HEK293 (cell line): ENCODE results near the gene KLF13.

Experiments
- CTCF ChIA-PET: fragments of 350-600 bp; formaldehyde crosslinking; extraction: SDS; loops from one replicate; lab custom pipeline; 2021; ENCODE audit warnings: antibody characterized with exemption; lab: Yijun Ruan, JAX
- POLR2A ChIA-PET: fragments of 300-600 bp; formaldehyde crosslinking; extraction: SDS; loops from one replicate; lab custom pipeline; 2020; ENCODE audit warnings: antibody characterized with exemption, inconsistent platforms; lab: Yijun Ruan, JAX
- H3K27ac ChIP-seq: fragments of 200-500 bp; sonication (Bioruptor generic); 2 replicates; pipeline ENCODE4 v1.5.1; 2014; ENCODE audit warnings: low read depth, low read length, control low read depth, inconsistent platforms; ENCODE audit errors: extremely low read depth
- H3K36me3 ChIP-seq, 2 experiments: fragments of 200-500 bp in 1 of 2; sonication (Bioruptor generic) in 1 of 2; 1 replicate in 1 of 2; 2 replicates in 1 of 2; pipeline ENCODE4 v1.5.1; 2014 to 2017; ENCODE audit warnings: inconsistent platforms in 2 of 2, low read length in 2 of 2; ENCODE audit not compliant: control insufficient read depth in 2 of 2, insufficient read depth in 1 of 2
- H3K4me1 ChIP-seq: fragments of 200-500 bp; sonication (Bioruptor generic); 2 replicates; pipeline ENCODE4 v1.5.1; 2014; ENCODE audit warnings: mild to moderate bottlenecking, low read length, inconsistent platforms; ENCODE audit not compliant: control insufficient read depth, insufficient read depth
- H3K4me3 ChIP-seq: 2 replicates; pipeline ENCODE4 v1.5.1; 2011; ENCODE audit warnings: low read depth, mild to moderate bottlenecking, control low read depth, low read length, moderate library complexity
- H3K9me3 ChIP-seq: fragments of 200-500 bp; sonication (Bioruptor generic); 2 replicates; pipeline ENCODE4 v1.5.1; 2014; ENCODE audit warnings: low read depth, low read length, inconsistent platforms; ENCODE audit not compliant: control insufficient read depth, insufficient read depth
- FEZF1 ChIP-seq: fragments of 450-650 bp; formaldehyde crosslinking; IDR thresholded peaks from 2 replicates; pipeline ENCODE4 v1.5.1; 2016; ENCODE audit warnings: missing biosample characterization, missing genetic modification characterization
- KLF9 ChIP-seq: fragments of 450-650 bp; formaldehyde crosslinking; IDR thresholded peaks from 2 replicates; pipeline ENCODE4 v1.5.1; 2016; ENCODE audit warnings: missing biosample characterization, missing genetic modification characterization, low read depth
- SCRT1 ChIP-seq: fragments of 450-650 bp; formaldehyde crosslinking; IDR thresholded peaks from 2 replicates; pipeline ENCODE4 v1.5.1; 2016; ENCODE audit warnings: missing biosample characterization, missing genetic modification characterization, borderline replicate concordance
- SETDB1 ChIP-seq: IDR thresholded peaks from one replicate; pipeline ENCODE4 v1.6.1; 2017; ENCODE audit warnings: mild to moderate bottlenecking, low read length, moderate library complexity, mixed read lengths; ENCODE audit not compliant: insufficient read length
- ZBTB17 ChIP-seq: fragments of 450-650 bp; formaldehyde crosslinking; IDR thresholded peaks from 2 replicates; pipeline ENCODE4 v1.5.1; 2016; ENCODE audit warnings: missing biosample characterization, missing genetic modification characterization
- ZNF114 ChIP-seq: fragments of 450-650 bp; formaldehyde crosslinking; IDR thresholded peaks from 2 replicates; pipeline ENCODE4 v1.5.0; 2017; ENCODE audit warnings: missing biosample characterization, missing genetic modification characterization
- ZNF184 ChIP-seq: fragments of 450-650 bp; IDR thresholded peaks from 2 replicates; pipeline ENCODE4 v1.5.1; 2018; ENCODE audit warnings: missing biosample characterization, mild to moderate bottlenecking, missing genetic modification characterization
- ZNF2 ChIP-seq: fragments of 450-650 bp; formaldehyde crosslinking; IDR thresholded peaks from 2 replicates; pipeline ENCODE4 v1.5.1; 2016; ENCODE audit warnings: missing biosample characterization, missing genetic modification characterization
- ZNF211 ChIP-seq: fragments of 450-650 bp; formaldehyde crosslinking; IDR thresholded peaks from 2 replicates; pipeline ENCODE4 v1.5.1; 2016; ENCODE audit warnings: low read depth, missing biosample characterization, missing genetic modification characterization
- ZNF248 ChIP-seq: fragments of 450-650 bp; formaldehyde crosslinking; IDR thresholded peaks from 2 replicates; pipeline ENCODE4 v1.5.1; 2017; ENCODE audit warnings: missing biosample characterization, missing genetic modification characterization
- ZNF266 ChIP-seq: fragments of 450-650 bp; formaldehyde crosslinking; IDR thresholded peaks from 2 replicates; pipeline ENCODE4 v1.5.1; 2016; ENCODE audit warnings: missing biosample characterization, missing genetic modification characterization, low read depth
- ZNF341 ChIP-seq: fragments of 450-650 bp; formaldehyde crosslinking; IDR thresholded peaks from 2 replicates; pipeline ENCODE4; 2016; ENCODE audit warnings: low read depth, missing biosample characterization, missing genetic modification characterization
- ZNF501 ChIP-seq: fragments of 450-650 bp; formaldehyde crosslinking; IDR thresholded peaks from 2 replicates; pipeline ENCODE4 v1.5.1; 2016; ENCODE audit warnings: missing biosample characterization, missing genetic modification characterization
- ZNF549 ChIP-seq: fragments of 450-650 bp; IDR thresholded peaks from 2 replicates; pipeline ENCODE4 v1.5.1; 2018; ENCODE audit warnings: missing biosample characterization, missing genetic modification characterization, mild to moderate bottlenecking, inconsistent platforms, moderate library complexity
- ZNF561 ChIP-seq: fragments of 450-650 bp; IDR thresholded peaks from 2 replicates; pipeline ENCODE4 v1.5.1; 2018; ENCODE audit warnings: missing biosample characterization, missing genetic modification characterization, borderline replicate concordance
- ZNF701 ChIP-seq: fragments of 450-650 bp; formaldehyde crosslinking; IDR thresholded peaks from 2 replicates; pipeline ENCODE4 v1.5.1; 2016; ENCODE audit warnings: missing biosample characterization, missing genetic modification characterization
- TF ChIP-seq, protein P1 (sequence below): fragments of 450-650 bp; formaldehyde crosslinking; IDR thresholded peaks from 2 replicates; pipeline ENCODE4 v1.5.1; 2016; ENCODE audit warnings: missing biosample characterization, missing genetic modification characterization, borderline replicate concordance
- TF ChIP-seq, protein P2 (sequence below): fragments of 450-650 bp; formaldehyde crosslinking; IDR thresholded peaks from 2 replicates; pipeline ENCODE4 v1.5.1; 2017; ENCODE audit warnings: missing biosample characterization, missing genetic modification characterization

Gene KLF13

DNA sequence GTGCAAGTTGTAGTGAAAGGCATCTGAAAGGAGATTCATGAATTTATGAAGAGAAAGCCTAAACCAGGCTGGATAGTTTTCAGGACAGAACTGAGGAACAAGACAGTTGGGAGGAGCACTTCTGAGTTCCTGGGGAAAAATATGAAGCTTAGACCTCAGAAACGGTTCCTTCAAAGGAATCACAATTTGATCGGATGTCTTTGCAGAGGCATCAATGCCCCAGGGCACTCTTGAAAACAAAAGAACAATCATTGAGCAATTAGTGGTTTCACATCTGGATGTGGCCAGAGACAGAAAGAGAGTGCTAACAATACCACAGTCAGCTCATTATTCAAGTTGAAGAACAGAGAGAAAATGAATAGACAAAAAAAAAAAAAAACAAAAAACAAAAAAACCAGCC, 86.2 kb downstream of the KLF13 start:
- Histone ChIP-seq H3K27ac (no peak overlapping the region), H3K36me3 (no peaks in the 10 kb centered on the region), H3K4me1 (no peaks in the 10 kb centered on the region), H3K4me3 (no peak overlapping the region), H3K9me3 (no peaks in the 10 kb centered on the region)
- TF ChIP-seq, protein P1, sequence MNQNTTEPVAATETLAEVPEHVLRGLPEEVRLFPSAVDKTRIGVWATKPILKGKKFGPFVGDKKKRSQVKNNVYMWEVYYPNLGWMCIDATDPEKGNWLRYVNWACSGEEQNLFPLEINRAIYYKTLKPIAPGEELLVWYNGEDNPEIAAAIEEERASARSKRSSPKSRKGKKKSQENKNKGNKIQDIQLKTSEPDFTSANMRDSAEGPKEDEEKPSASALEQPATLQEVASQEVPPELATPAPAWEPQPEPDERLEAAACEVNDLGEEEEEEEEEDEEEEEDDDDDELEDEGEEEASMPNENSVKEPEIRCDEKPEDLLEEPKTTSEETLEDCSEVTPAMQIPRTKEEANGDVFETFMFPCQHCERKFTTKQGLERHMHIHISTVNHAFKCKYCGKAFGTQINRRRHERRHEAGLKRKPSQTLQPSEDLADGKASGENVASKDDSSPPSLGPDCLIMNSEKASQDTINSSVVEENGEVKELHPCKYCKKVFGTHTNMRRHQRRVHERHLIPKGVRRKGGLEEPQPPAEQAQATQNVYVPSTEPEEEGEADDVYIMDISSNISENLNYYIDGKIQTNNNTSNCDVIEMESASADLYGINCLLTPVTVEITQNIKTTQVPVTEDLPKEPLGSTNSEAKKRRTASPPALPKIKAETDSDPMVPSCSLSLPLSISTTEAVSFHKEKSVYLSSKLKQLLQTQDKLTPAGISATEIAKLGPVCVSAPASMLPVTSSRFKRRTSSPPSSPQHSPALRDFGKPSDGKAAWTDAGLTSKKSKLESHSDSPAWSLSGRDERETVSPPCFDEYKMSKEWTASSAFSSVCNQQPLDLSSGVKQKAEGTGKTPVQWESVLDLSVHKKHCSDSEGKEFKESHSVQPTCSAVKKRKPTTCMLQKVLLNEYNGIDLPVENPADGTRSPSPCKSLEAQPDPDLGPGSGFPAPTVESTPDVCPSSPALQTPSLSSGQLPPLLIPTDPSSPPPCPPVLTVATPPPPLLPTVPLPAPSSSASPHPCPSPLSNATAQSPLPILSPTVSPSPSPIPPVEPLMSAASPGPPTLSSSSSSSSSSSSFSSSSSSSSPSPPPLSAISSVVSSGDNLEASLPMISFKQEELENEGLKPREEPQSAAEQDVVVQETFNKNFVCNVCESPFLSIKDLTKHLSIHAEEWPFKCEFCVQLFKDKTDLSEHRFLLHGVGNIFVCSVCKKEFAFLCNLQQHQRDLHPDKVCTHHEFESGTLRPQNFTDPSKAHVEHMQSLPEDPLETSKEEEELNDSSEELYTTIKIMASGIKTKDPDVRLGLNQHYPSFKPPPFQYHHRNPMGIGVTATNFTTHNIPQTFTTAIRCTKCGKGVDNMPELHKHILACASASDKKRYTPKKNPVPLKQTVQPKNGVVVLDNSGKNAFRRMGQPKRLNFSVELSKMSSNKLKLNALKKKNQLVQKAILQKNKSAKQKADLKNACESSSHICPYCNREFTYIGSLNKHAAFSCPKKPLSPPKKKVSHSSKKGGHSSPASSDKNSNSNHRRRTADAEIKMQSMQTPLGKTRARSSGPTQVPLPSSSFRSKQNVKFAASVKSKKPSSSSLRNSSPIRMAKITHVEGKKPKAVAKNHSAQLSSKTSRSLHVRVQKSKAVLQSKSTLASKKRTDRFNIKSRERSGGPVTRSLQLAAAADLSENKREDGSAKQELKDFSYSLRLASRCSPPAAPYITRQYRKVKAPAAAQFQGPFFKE (tag by site-specific recombination) = no peak
- TF ChIP-seq ZNF211 (no peak), ZNF248 (tag by site-specific recombination) (no peak), SETDB1 (no peak), ZBTB17 (tag by site-specific recombination) (no peak), ZNF501 (tag by site-specific recombination) (no peak), ZNF114 (tag by site-specific recombination) (no peak), ZNF549 (tag by site-specific recombination) (no peak), FEZF1 (tag by site-specific recombination) (no peak)
- POLR2A ChIA-PET = interaction anchor here (0.6 kb wide), 2 partner anchors 572 to 1450 kb away, joined by 3 to 10 read pairs; no protein-coding TSS in a partner anchor
- CTCF ChIA-PET = interaction anchor here (0.7 kb wide), 1 partner anchor 177 kb away, joined by 3 read pairs; no protein-coding TSS in a partner anchor

DNA sequence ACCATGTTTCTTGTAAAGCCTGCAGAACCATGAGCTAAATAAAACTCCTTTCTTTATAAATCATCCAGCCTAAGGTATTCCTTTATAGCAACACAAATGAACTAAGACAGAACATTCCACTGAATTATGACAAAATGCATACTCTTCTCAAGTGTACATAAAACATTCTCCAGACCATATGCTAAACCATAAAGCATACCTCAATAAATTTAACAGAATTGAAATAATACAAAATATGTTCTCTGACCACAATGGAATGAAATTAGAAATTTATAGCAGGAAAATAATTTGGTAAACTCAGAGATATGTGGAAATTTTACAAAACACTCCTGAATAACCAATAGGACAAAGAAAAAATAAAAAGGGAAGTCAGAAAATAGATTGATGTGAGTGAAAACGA, 88.6 kb downstream of the KLF13 start:
- H3K9me3 ChIP-seq = no peaks in the 10 kb centered on the region
- POLR2A ChIA-PET = no interaction called here
- H3K36me3 ChIP-seq = no peaks in the 10 kb centered on the region
- H3K4me1 ChIP-seq = no peaks in the 10 kb centered on the region
- H3K4me3 ChIP-seq = no peak overlapping the region
- CTCF ChIA-PET = interaction anchor here (1.1 kb wide), 1 partner anchor 73 kb away, joined by 5 read pairs; no protein-coding TSS in a partner anchor
- no peak overlapping the region for H3K27ac ChIP-seq
- TF ChIP-seq KLF9 (no peak), SCRT1 (no peak), ZNF266 (tag by site-specific recombination) (no peak), ZNF561 (no peak), ZNF701 (no peak), ZNF184 (tag by site-specific recombination) (no peak), ZNF2 (tag by site-specific recombination) (no peak), ZNF341 (no peak)
- TF ChIP-seq, protein P2, sequence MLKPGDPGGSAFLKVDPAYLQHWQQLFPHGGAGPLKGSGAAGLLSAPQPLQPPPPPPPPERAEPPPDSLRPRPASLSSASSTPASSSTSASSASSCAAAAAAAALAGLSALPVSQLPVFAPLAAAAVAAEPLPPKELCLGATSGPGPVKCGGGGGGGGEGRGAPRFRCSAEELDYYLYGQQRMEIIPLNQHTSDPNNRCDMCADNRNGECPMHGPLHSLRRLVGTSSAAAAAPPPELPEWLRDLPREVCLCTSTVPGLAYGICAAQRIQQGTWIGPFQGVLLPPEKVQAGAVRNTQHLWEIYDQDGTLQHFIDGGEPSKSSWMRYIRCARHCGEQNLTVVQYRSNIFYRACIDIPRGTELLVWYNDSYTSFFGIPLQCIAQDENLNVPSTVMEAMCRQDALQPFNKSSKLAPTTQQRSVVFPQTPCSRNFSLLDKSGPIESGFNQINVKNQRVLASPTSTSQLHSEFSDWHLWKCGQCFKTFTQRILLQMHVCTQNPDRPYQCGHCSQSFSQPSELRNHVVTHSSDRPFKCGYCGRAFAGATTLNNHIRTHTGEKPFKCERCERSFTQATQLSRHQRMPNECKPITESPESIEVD = no peak
